Ovary (tissue), 9 donors: ENCODE results near the gene WBP1L. TPM values are rescaled to one million over a fixed set of nuclear protein-coding genes. Genes with fewer than 3 reads are reported as not detected.

Source experiments
- DNase-seq, 5 donors: peaks; one replicate each; pipeline ENCODE4 v3.0.0-alpha.2; 2019 to 2020
- H3K27ac ChIP-seq, 2 donors: fragments of 200-600 bp; one replicate each; pipeline versions ENCODE4 v1.5.1 to v1.8.0; 2019 to 2022
- H3K27me3 ChIP-seq: fragments of 200-600 bp; one replicate; pipeline ENCODE4 v1.8.0; 2022
- H3K36me3 ChIP-seq: fragments of 200-600 bp; sonication (generic); one replicate; pipeline ENCODE4 v1.5.1; 2019
- H3K4me1 ChIP-seq: one replicate; pipeline ENCODE4 v1.8.1; 2013; ENCODE audit warnings: mild to moderate bottlenecking, moderate library complexity; ENCODE audit not compliant: insufficient read depth
- H3K4me3 ChIP-seq: fragments of 200-600 bp; sonication (generic); one replicate; pipeline ENCODE4 v1.5.1; 2017
- H3K9me3 ChIP-seq, 2 donors: fragments of 200-600 bp in 1 of 2; sonication (generic) in 1 of 2; one replicate each; pipeline versions ENCODE4 v1.5.1 to v1.8.1; 2013 to 2019; ENCODE audit warnings: mild to moderate bottlenecking in 1 of 2, moderate library complexity in 1 of 2
- CTCF ChIP-seq, 3 donors: fragments of 450-650 bp in 2 of 3; fragments of 200-600 bp in 1 of 3; IDR thresholded peaks; one replicate each; pipeline versions ENCODE4 v1.5.1 to v1.8.0; 2016 to 2022; ENCODE audit warnings: antibody characterized with exemption in 3 of 3, mild to moderate bottlenecking in 1 of 3
- EP300 ChIP-seq: sonication (generic); formaldehyde crosslinking; IDR thresholded peaks from one replicate; pipeline ENCODE4 v1.6.1; 2017; ENCODE audit warnings: antibody characterized with exemption
- POLR2A ChIP-seq: fragments of 450-650 bp; IDR thresholded peaks from one replicate; pipeline ENCODE4 v1.6.1; 2017; ENCODE audit warnings: antibody characterized with exemption, mild to moderate bottlenecking, moderate library complexity
- WGBS, 3 donors: extraction: QIAGEN DNeasy Blood & Tissue Kit in 1 of 3; methylation state at CpG; one replicate each; pipeline versions ENCODE4 v1.1.5 to v1.1.7; 2013 to 2017; 5-methylcytosine and 5-hydroxymethylcytosine counted together
- intact Hi-C, 4 donors: fragments of 100-400 bp; cut with DNase I; formaldehyde crosslinking; loops; one replicate each; pipeline versions ENCODE4 v1.11.0 to v1.15.1; 2022 to 2023
- polyA plus RNA-seq, 2 donors: library from polyadenylated mRNA; stranded (reverse); fragments of 200-250 nt in 1 of 2; fragments of 350-450 nt in 1 of 2; fragmentation: Illumina TruSeq in 1 of 2; extraction: RNeasy Lipid Tissue Mini Kit (QIAGEN cat#74804) in 1 of 2; gene quantifications; one replicate each; pipeline ENCODE4 v1.2.3, GENCODE V29; 2013 to 2014
- total RNA-seq, 7 donors: library from RNA; depleted of rRNA in 2 of 7; stranded (reverse); fragments of >200 nt in 2 of 7; fragmentation: NEBNext Ultra II Directional in 3 of 7; extraction: Animal tissue kit (Norgen Biotek cat#: 25700) in 3 of 7; gene quantifications; one replicate each; pipeline versions ENCODE4 v1.1.0 to v1.2.4, GENCODE V29; 2016 to 2023
- donor health status: DM: no; HTN: no; CAD: no; lungs with moderate emphysema.
- donor health status: DM: no; HTN: no; CAD: no.
- donor health status: Bipolar disorder and iron deficiency.
- donor health status: DM: yes; HTN: yes; CAD: no.
- donor health status: DM: no; HTN: no; CAD: no.
- donor health status: DM: yes; HTN: yes; CAD: no.

Gene WBP1L
- total and polyA plus RNA-seq, 9 donors: 40.6 to 71.8 (median 51.1) TPM

- peak; percentile 57 to 76 (median 61) for DNase-seq
- Histone ChIP-seq H3K36me3 (no peaks in the 10 kb centered on the region), H3K27me3 (no peaks in the 10 kb centered on the region), H3K9me3 (no peaks in the 10 kb centered on the region), H3K27ac (peak overlapping the region; percentile 67 to 89), H3K4me1 (peaks cover 41% of the 10 kb centered on the region), H3K4me3 (peak overlapping the region; percentile 51)
- TF ChIP-seq POLR2A (no peak), EP300 (no peak), CTCF (IDR thresholded peaks at IDR 0.05) (no peak)
- intact Hi-C loops: no loop called here
- 16 to 25% (median 24%) methylated on average over 16 of the region's 16 CpGs for WGBS, 3 donors
Observed at GRCh38 chr10:102775201-102775934, 31.6 kb downstream of the WBP1L start.

- DNase-seq: peak; percentile 84 to 88 (median 85)
- Histone ChIP-seq H3K27me3 (no peaks in the 10 kb centered on the region), H3K36me3 (no peaks in the 10 kb centered on the region), H3K4me3 (peak overlapping the region; percentile 51), H3K4me1 (peaks cover 44% of the 10 kb centered on the region), H3K27ac (peak overlapping the region; percentile 67 to 89), H3K9me3 (no peaks in the 10 kb centered on the region)
- intact Hi-C loops: no loop called here
- TF ChIP-seq POLR2A (peak; percentile 71), EP300 (peak; percentile 16), CTCF (IDR thresholded peaks at IDR 0.05) (no peak)
- 0 to 2% (median 1%) methylated on average over 17 of the region's 17 CpGs for WGBS, 3 donors
Observed at GRCh38 chr10:102775935-102776669, 32.4 kb downstream of the WBP1L start.

DNA sequence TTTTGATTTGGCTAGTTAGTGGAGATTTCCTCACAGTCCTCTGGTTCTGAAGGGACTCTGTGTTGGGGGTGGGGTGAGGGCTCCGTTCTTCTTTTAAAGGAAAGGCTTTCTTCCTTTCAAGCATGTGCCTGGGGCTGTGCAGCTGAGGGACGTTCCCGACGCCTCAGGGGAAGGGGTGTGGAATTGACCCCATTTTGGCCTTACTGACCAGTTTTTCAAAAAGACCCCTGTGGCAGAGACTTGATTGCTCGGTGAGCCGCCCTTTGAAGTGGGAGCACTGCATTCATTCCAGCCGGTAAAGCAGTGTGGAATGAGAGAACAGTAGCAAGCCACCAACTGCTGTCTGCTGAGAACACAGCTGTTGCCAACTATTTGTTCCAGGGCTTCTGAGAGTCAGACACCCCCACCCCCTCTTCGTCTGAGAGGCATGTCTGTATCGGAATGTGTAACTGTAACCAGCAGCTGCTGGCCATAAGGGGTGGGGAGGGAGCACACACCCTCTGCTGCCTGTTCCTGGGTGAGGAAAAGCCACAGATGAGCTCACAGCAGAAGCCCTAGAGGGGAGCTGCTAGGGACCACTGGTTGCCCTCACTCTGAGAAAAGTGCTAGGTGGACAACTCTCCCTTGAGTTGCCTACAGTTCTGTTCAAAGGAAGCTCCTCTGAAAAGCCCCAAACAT is 33.2 kb downstream of the WBP1L start:
- Histone ChIP-seq H3K9me3 (no peaks in the 10 kb centered on the region), H3K4me1 (peaks cover 48% of the 10 kb centered on the region), H3K4me3 (peak overlapping the region; percentile 51), H3K27ac (peak overlapping the region; percentile 67 to 89), H3K27me3 (no peaks in the 10 kb centered on the region), H3K36me3 (no peaks in the 10 kb centered on the region)
- TF ChIP-seq CTCF (IDR thresholded peaks at IDR 0.05) (no peak), EP300 (peak; percentile 74), POLR2A (peak; percentile 12)
- peak; percentile 75 to 86 (median 82) for DNase-seq
- 0 to 3% (median 1%) methylated on average over 9 of the region's 9 CpGs for WGBS, 3 donors
- intact Hi-C loops: no loop called here

GRCh38 chr10:102777711-102778453 is 34.1 kb downstream of the WBP1L start:
- 49 to 64% (median 52%) methylated on average over 17 of the region's 17 CpGs for WGBS, 3 donors
- Histone ChIP-seq H3K27ac (peak overlapping the region in 1 of 2 donors; percentile 89), H3K4me3 (no peak overlapping the region), H3K4me1 (peaks cover 52% of the 10 kb centered on the region), H3K36me3 (no peaks in the 10 kb centered on the region), H3K27me3 (no peaks in the 10 kb centered on the region), H3K9me3 (no peaks in the 10 kb centered on the region)
- TF ChIP-seq CTCF (IDR thresholded peaks at IDR 0.05) (no peak), POLR2A (no peak)
- intact Hi-C loops: no loop called here
- DNase-seq: peak in 1 of 5 donors; percentile 42
